T47D (cell line): ENCODE results near the gene NR3C2.
A peak's percentile ranks its signal among the peaks of the same experiment; 100 is the strongest.

Experiments
- DNase-seq, 2 experiments: peaks; one replicate each; pipeline versions ENCODE4 v3.0.0 to v3.0.0-alpha.2; 2011 to 2012; ENCODE audit warnings: low read depth in 1 of 2, low spot score in 1 of 2
- JUND ChIP-seq: IDR thresholded peaks from 2 replicates; pipeline ENCODE4 v1.6.1; 2012; ENCODE audit warnings: low read depth
- in situ Hi-C: cut with HindIII; loops from 2 replicates; pipeline ENCODE4 v1.10.0; 2016; ENCODE audit warnings: low sequenced_read_pairs, low pct_unique_long_range_greater_than_20kb

Gene NR3C2

DNA sequence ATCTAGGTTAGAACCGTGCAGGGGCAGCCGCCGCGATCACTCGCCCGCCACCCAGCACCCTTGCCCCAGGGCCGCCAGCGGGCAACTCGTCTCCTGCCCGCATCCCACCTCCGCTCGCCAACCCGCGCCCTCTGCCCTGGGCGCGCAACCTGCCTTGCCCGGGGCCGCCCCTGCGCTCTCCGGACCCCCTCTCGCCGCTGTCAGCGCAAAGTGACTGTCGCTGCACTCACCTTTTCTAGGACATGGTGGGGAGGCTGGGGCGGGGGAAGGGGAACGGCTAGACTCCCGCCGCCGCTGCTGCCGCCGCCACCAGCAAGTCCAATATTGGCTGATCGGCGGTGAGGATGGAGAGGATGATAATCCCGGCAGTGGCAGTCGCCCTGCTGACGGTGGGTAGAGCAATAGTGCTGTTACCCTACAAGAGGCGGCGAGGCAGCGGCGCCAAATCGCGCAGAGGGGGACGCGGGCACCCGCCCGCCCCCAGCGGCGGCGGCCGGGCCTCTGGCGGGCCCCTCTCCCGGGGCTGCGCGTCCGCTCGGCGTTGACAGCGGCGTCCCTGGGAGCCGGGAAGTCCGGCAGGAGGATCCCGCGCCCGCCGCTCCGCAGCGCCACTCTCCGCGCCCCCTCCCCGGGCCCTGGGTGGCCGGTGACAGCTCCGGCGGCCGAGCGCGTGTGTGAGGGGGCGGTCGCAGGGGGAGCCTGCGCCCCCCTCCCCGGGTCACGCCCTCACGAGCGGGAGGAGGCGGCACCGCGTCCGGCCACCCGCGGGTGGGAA is 2.3 kb upstream of the NR3C2 start:
- no peak for DNase-seq
- no peak for TF ChIP-seq JUND
- in situ Hi-C loops = no loop called here

- in situ Hi-C loops = no loop called here
- DNase-seq = no peak
These were observed 1.5 kb upstream of the NR3C2 start for GRCh38 chr4:148443512-148444295.

GRCh38 chr4:148442832-148443511 is 758 bp upstream of the NR3C2 start:
- peak in 1 of 2 experiments; percentile 38 for DNase-seq
- in situ Hi-C loops = no loop called here
- TF ChIP-seq JUND = no peak

More at GRCh38 chr4:148443512-148444295, 1.5 kb upstream of the NR3C2 start:
- no peak for TF ChIP-seq JUND

GRCh38 chr4:148441624-148441985 is 609 bp downstream of the NR3C2 start:
- in situ Hi-C loops = no loop called here
- TF ChIP-seq JUND = no peak
- DNase-seq = no peak

DNA sequence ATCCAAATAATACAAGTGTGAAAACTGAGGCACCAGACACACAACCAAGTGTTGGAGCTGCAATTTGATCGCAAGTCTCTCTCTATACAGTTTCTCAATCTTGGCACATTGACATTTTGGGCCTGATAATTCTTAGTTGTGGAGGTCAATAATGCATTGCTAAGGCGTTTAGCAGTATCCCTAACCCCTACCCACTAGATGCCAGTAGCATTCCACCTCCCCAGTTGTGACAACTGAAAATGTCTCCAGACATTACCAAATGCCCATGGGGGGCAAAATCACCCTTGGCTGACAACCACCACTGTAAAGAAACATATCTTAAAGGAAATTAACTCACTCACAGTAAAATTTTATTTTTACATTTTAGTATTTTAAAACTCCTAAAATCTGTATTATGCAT is 4.2 kb downstream of the NR3C2 start:
- no peak for TF ChIP-seq JUND
- in situ Hi-C loops = no loop called here
- DNase-seq = no peak

DNA sequence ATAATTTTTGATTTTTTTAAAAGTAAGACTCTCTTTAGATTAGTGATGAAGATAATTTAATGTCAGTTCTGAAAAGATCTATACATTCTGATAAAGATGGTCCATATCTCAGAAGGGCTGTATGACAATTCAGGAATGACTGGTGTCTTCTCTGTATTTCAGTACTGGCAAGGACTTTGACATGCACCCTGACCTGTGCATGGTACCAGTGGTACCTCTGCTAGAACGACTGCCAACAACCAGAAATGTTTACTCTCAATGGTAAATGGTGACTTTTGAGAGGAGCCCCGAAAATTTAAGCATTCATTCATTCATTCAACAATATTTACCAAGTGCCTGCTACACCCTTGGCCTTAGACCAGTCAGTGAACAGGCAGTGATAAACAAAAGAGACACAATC is 4.8 kb downstream of the NR3C2 start:
- no peak for DNase-seq
- in situ Hi-C loops = no loop called here
- TF ChIP-seq JUND = no peak

- in situ Hi-C loops = no loop called here
- DNase-seq = no peak
- TF ChIP-seq JUND = no peak
These were observed 5.7 kb downstream of the NR3C2 start for GRCh38 chr4:148436512-148436911.

GRCh38 chr4:148435654-148436406 is 6.4 kb downstream of the NR3C2 start:
- in situ Hi-C loops = no loop called here
- no peak for DNase-seq
- TF ChIP-seq JUND = no peak

- DNase-seq = no peak
- in situ Hi-C loops = no loop called here
- no peak for TF ChIP-seq JUND
These were observed 8.0 kb downstream of the NR3C2 start for GRCh38 chr4:148434075-148434773.

GRCh38 chr4:148431401-148431800 is 10.8 kb downstream of the NR3C2 start:
- no peak for DNase-seq
- TF ChIP-seq JUND = no peak
- in situ Hi-C loops = no loop called here

- in situ Hi-C loops = no loop called here
These were observed 11.4 kb downstream of the NR3C2 start for GRCh38 chr4:148430854-148431253.

DNA sequence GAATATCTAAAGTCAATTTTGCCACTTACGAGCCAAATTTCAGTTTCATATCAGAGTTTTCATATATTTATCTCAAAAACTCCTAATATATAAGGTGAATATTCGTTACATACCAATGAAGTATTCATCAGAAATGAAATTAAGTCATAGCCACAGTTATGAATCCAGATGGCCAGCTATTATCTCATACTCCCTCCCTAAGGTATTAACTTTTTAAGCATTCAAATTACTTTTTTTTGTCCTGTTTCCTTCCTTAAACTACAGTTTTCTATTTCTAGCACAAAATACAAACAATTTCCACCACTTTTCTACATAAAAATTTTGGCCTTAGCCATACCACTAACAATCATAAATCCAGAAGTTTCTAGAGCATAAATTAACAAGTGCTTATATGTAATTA is 13.0 kb downstream of the NR3C2 start:
- in situ Hi-C loops = no loop called here

More at GRCh38 chr4:148430854-148431253, 11.4 kb downstream of the NR3C2 start:
- no peak for TF ChIP-seq JUND
- DNase-seq = no peak

More for the DNA sequence above, 13.0 kb downstream of the NR3C2 start:
- TF ChIP-seq JUND = no peak
- no peak for DNase-seq
